Keratinocyte (primary cell): Measurements from ENCODE around the gene HINT2.

ENCODE experiments used
- CTCF ChIP-seq, 3 experiments: IDR thresholded peaks in 1 of 3; conservative IDR thresholded peaks in 1 of 3; optimal IDR thresholded peaks in 1 of 3; 2 replicates in 2 of 3; 3 replicates in 1 of 3; pipeline versions ENCODE3 to v1.5.1; 2011; ENCODE audit warnings: low read length in 3 of 3, mild to moderate bottlenecking in 3 of 3, moderate library complexity in 2 of 3, control low read depth in 1 of 3, inconsistent platforms in 1 of 3; ENCODE audit not compliant: insufficient read depth in 2 of 3; ENCODE audit errors: extremely low read depth in 1 of 3
- EZH2 ChIP-seq: IDR thresholded peaks from one replicate; pipeline ENCODE4 v1.6.1; 2012; ENCODE audit warnings: inconsistent platforms, mild to moderate bottlenecking, low read length, moderate library complexity

- TF ChIP-seq CTCF (optimal IDR thresholded peaks at IDR 0.05 in 1 of 3, IDR thresholded peaks at IDR 0.05 in 1 of 3, conservative IDR thresholded peaks at IDR 0.05 in 1 of 3; ENCODE audit: extremely low read depth in 1 of 3, insufficient read depth in 2 of 3, low read length in 3 of 3) (no peak), EZH2 (no peak)
These were observed 22.0 kb downstream of the HINT2 start for GRCh38 chr9:35792826-35793225.
